ENCODE data around the gene LMTK2.

The LMTK2 gene

DNA sequence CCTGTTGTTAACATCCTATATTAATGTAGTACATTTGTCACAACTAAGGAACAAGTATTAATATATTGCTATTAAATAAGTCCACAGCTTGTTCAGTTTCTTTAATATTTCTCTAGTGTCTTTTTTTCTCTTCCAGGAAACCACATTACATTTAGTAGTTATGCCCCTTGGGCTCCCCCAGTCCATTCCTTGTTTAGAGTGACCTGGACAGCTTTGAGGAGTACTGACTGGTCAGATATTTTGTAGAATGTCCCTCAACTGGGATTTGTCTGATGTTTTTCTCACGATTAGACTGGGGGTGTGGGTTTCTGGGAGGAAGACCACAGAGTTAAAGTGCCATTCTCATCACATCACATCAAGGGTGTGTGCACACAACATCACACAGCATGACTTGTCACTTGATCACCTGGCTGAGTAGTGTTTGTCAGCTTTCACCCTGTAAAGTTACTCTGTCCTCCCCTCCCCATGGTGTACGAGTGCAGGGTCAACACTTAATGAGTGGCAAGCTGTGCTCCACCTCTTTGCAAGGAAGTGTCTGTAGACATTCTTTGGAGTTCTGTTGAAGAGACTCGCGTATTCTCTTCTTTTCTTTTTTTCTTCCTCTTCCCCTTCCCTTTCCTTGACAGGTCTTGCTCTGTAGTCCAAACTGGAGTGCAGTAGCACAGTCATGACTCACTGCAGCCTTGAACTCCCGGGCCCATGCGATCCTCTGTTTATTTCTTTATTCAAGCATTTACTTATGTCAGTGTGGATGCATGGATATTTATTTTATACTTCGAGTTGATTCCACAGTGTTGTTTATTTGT is 10.2 kb downstream of the LMTK2 start:
- TF ChIP-seq GATA2 (IDR thresholded peaks at IDR 0.05; ENCODE audit: low read depth, low read length): no peak
- TF ChIP-seq GATA3 (IDR thresholded peaks at IDR 0.05; ENCODE audit: low read depth, low read length): no peak

DNA sequence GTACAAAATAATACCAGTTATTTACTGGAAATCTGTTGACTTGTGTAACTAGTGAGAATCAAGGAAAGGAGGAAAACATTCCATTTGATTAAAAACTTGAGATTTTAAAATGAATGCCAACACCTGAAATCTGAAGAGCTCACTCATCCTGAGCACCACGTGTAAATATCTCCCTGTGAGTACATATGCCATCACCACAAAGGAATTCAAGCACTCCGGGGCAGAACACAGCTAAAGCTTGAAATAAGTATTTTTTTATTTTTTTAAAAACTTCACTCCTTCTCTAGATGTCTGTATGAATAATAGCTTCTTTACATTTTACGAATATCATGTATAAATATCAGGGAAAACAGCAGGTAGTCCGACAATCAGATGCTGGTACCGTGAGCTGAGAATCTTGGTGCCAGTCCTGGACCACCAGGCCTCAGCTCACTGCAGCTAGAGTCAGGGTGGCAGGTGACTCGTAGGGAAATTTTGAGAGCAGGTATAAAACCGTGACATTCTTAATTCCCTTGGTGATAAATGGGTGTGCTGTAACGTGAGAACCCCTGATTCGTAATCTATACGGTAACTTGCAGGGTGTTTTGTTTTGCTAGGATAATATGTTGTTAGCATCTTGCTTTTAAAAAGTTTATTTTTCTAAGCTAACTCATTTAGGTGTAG is 12.7 kb downstream of the LMTK2 start:
- TF ChIP-seq GATA2 (IDR thresholded peaks at IDR 0.05; ENCODE audit: low read depth, low read length): no peak
- no peak for TF ChIP-seq GATA3 (IDR thresholded peaks at IDR 0.05; ENCODE audit: low read depth, low read length)

DNA sequence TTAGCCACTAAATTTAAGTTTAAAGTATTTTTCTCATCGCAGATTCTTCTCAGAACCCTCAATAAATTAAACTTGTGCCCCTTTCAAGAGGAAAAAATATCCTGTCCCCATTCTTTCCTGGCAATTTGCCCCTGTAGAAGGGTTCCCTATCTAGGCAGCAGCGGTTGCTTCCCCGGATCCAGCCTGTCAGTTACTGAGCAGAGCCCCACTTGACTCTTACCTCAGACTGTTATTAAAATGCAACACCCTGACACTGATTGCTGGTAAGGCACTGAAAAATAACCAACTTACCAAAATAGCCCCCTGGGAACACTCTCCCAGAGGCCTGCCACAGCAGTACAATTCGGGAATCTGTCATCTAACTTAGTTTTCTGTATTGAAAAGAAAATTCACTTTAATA is 13.9 kb downstream of the LMTK2 start:
- TF ChIP-seq GATA2 (IDR thresholded peaks at IDR 0.05; ENCODE audit: low read depth, low read length): no peak
- TF ChIP-seq GATA3 (IDR thresholded peaks at IDR 0.05; ENCODE audit: low read depth, low read length): no peak

DNA sequence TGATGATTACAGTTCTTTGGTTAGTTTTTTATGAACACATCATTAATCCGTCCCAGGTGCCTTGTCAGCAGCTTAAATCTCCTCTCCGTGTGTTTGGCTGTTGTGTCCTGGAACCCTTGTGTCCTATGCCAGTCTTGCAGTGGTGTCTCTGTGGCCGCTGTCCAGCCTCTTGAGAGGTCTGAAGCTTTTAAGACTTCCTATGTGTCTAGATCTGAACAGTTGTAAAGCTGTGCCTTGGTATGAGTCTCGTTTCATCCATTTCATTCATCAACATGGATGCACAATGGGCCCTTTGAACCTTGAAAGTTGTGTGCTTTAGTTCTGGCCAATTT is 16.7 kb downstream of the LMTK2 start:
- TF ChIP-seq GATA2 (IDR thresholded peaks at IDR 0.05; ENCODE audit: low read depth, low read length): no peak

DNA sequence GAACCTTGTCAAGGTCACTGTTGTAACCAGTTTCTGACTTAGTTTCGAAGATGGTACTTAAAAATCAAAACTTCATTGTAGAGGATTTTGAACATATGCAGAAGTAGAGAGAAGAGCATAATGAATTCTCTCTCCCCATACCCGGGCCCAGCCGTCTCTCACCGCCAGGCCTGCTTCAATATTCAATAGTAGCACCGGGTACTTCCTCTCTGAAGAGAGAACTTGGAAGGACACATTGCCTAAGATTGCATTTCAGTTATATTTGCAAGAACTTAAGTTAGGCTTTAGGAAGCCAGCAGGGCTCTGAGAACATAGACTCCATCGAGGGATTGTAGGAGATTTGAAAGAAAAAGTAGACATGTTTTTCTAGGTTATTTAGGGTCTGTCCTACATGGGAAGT is 19.1 kb downstream of the LMTK2 start:
- TF ChIP-seq GATA2 (IDR thresholded peaks at IDR 0.05; ENCODE audit: low read depth, low read length) (no peak), GATA3 (IDR thresholded peaks at IDR 0.05; ENCODE audit: low read depth, low read length) (no peak)

DNA sequence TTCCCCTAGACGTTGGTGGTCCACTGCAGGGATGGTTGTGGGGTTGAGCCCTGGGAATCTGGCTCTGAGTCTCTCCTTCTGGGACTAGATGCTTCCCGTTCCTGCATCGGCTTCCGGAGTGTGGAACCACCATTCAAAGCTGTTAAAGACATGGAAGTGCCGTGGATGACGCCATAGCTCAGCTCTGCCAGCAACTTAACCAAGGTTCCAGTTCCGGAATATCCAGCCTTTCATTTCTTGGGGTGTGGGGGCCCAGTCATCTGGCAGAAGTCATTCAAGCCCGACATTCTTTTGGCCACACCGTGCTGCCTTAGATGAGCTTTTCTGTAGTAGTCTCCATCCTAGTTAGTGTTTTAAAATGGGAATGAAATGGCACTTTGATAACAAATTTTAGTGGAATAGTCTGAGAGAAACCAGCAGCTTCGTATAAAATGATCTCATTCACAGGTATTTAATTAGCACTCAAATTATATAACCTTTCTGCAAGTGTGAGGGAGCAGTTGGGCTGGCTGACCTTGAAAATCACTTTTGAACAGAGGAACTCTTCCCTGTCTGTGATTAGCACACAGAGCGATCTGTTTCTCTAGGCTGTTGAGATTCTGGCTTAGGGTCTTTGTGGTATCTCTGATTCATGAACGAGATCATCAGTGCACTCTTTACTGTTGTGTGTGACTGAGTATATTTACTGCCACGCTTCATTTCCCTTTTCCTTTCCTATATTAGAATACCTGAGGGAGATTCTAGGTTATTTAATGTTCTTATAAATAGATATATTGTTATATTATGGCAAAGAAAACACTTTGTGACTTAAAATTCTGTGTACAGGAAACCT is 19.9 kb downstream of the LMTK2 start:
- TF ChIP-seq GATA3 (IDR thresholded peaks at IDR 0.05; ENCODE audit: low read depth, low read length): no peak
- no peak for TF ChIP-seq GATA2 (IDR thresholded peaks at IDR 0.05; ENCODE audit: low read depth, low read length)

DNA sequence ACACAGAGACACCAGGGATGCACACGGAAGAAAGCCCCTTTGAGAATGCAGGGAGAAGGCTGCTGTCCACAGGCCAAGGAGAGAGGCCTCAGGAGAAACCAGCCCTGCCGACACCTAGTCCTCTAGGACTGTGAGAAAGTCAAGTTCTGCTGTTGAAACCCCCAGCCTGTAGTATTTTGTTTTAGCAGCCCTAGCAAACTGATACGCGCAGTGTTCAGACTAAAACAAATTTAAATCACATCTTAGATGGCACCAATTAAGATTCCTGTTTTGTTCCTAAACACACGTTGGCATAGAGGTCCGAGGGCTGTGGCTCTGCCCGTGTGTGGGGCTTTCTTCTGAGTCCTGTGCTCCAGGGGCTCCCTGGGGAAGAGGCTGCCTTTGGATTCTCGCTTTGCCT is 21.7 kb downstream of the LMTK2 start:
- no peak for TF ChIP-seq GATA2 (IDR thresholded peaks at IDR 0.05; ENCODE audit: low read depth, low read length)
- TF ChIP-seq GATA3 (IDR thresholded peaks at IDR 0.05; ENCODE audit: low read depth, low read length): no peak

DNA sequence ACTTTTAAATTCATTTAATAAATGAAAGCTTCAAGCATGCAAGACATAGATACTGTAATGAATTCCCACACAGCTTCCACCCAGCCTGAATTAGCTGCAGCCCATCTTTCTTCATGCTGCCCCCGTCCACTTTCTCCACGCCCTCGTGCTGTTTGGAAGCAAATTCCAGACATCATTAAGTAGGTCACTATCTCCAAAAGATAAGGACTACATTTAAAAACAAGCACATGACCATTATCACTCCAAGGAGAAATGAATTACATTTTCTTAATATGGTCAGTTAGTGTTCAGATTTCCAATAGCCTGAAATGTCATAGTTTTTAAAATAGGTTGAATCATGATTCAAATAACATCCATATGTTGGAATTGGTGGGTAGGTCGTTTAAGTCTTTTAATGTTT is 24.3 kb downstream of the LMTK2 start:
- TF ChIP-seq GATA3 (IDR thresholded peaks at IDR 0.05; ENCODE audit: low read depth, low read length) (no peak), GATA2 (IDR thresholded peaks at IDR 0.05; ENCODE audit: low read depth, low read length) (no peak)

DNA sequence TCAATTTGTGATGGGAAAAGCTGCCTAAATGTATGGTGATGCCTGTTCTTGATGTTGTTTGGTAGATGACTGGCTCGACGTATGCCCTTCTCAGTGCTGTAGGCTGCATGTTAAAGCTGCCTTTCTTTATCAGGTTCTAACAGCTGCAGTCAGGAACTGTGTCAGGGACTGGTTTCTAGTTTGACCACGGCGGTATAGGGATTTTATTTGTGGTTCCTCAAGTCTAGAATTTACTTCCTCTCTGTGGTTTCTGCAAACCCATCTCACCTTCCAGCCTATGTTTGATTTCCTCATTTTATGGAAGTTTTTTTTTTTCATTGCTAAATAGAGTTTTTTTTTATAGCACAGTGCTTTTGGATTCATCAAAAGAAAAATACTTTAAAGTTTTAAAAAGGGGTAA is 26.5 kb downstream of the LMTK2 start:
- TF ChIP-seq GATA2 (IDR thresholded peaks at IDR 0.05; ENCODE audit: low read depth, low read length) (no peak), GATA3 (IDR thresholded peaks at IDR 0.05; ENCODE audit: low read depth, low read length) (no peak)

DNA sequence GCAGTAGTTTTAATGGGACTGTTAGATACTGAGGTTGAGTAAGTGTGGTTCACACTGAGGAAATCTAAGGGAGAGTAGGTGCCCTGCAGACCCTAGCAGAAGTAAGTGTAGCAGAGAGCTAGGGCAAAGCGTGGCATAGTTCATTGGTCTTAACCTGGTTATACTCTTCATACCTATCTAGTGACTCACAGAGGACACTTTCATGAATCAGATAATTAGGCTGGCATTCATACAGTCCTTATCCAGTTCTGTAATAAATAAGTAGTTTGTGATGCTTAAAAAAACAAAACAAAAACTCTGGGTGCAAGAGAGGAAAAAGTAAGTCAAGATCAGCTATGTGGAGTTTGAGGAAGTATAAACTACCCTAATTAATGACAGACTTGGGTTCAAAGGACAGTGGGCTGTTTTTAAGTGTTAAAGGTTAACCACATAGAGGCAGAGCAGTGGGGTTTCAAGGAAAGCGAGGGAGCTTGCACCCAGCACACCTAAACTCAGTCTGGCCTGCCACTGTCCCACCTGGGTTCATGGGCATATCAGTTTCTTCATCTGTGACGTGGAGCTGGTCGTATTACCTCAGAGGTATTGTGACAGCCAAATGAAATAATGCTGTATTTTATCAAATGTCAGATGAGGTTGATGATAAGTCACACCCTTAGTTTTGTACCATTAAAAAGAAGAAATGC is 27.1 kb downstream of the LMTK2 start:
- TF ChIP-seq GATA2 (IDR thresholded peaks at IDR 0.05; ENCODE audit: low read depth, low read length) (no peak), GATA3 (IDR thresholded peaks at IDR 0.05; ENCODE audit: low read depth, low read length) (no peak)

DNA sequence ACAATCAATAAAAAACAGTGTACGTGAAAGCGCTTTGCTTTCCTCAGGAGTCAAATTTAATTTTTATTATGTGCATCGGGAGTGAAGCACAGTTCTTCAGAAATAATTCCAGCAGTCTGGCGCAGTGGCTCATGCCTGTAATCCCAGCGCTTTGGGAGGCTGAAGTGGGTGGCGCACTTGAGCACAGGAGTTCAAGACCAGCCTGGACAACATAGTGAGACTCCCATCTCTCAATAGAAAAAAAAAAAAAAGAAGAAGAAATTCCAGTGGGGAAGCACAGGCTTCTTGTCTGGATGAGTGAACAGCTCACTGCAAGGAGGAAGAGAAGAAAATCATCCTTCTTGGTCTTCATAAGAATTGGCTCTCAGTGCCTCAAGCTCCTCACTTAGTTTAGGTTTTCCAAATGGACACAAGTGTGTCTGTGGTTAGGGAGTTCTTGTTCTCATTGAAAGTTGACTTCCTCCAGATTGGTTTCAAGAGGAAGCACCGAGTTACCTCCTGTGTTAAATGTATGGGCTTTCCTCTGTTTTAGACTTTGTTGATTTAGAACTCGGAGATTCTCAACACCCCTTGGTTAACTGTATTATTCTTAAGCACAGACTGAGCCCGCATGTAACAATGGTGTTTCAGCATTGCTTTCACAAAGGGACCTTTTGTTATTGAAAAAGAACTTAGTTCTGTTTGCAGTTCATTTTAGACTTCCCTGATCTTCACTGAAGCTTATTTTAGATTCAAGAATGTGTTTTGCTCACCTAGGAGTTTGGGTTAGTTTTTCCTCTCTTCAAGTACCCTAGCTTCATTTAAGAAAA is 28.0 kb downstream of the LMTK2 start:
- TF ChIP-seq GATA3 (IDR thresholded peaks at IDR 0.05; ENCODE audit: low read depth, low read length) (no peak), GATA2 (IDR thresholded peaks at IDR 0.05; ENCODE audit: low read depth, low read length) (no peak)

DNA sequence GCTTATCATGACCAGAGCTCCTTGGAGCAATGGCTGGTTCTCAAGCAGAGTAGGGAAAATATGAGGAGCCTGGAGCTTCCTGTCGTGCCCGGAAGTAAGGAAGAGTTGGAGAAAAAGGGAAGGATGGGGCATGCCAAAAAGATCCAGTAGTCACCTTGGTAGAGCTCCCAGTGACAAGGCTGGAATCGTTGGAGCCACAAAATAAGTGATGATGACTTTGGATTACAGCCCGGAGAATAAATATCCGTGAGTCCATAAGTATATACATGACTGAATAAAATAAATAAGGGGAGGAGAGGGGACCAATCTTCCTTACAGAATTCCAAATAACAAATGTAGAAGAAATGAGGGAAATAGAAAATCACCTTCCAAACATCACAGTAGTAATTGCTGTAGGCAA is 29.3 kb downstream of the LMTK2 start:
- no peak for TF ChIP-seq GATA2 (IDR thresholded peaks at IDR 0.05; ENCODE audit: low read depth, low read length)
- no peak for TF ChIP-seq GATA3 (IDR thresholded peaks at IDR 0.05; ENCODE audit: low read depth, low read length)

DNA sequence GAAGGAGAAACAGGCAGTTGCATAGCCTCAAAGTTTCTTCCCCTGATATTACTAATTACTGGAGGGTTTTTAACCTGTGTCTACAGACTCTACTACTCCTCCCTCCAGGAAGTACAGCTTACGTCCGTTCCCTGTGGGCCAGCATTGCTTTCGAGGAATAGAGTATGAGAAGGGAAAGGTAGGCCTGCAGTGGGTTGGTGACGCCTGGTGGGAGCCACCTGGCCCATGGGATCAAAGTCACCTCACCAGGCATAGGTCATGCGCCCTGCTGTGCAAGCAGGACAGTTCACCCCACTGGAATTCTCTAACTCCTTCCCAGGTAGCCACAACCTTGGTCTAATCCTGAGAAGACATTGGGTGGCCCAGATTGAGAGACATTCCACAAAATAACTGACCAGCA is 29.8 kb downstream of the LMTK2 start:
- no peak for TF ChIP-seq GATA3 (IDR thresholded peaks at IDR 0.05; ENCODE audit: low read depth, low read length)
- no peak for TF ChIP-seq GATA2 (IDR thresholded peaks at IDR 0.05; ENCODE audit: low read depth, low read length)

Measured in SH-SY5Y (cell line).